ENCODE data around the gene DNAJC18. TPM values are rescaled to one million over a fixed set of nuclear protein-coding genes. Genes with fewer than 3 reads are reported as not detected.

Gene DNAJC18
- total and polyA plus RNA-seq, 2 of the 8 experiments (the other 6 are each of a cell fraction or from before 2014, with no cell fraction given) = 7.8 to 29.2 TPM

- no peak for DNase-seq (ENCODE audit: low read depth in 1 of 2, low spot score in 2 of 2)
- Histone ChIP-seq H2BK120ac (replicated peaks; ENCODE audit: low read depth, low read length) (no peak overlapping the region), H2AFZ (ENCODE audit: low read length) (no peak overlapping the region), H4K91ac (replicated peaks; ENCODE audit: insufficient read length, low read length) (no peak overlapping the region), H4K5ac (ENCODE audit: insufficient read length, low read depth, low read length) (no peak overlapping the region), H4K20me1 (replicated peaks in 1 of 2; ENCODE audit: control insufficient read depth in 1 of 2, insufficient read depth in 2 of 2, low read length in 2 of 2) (peaks cover 0 to 1% of the 10 kb centered on the region in 2 experiments), H2BK12ac (ENCODE audit: low read depth, low read length) (no peak overlapping the region), H3K23me2 (ENCODE audit: low read depth, low read length) (peaks cover 4% of the 10 kb centered on the region; the same call in 1 of the 2 replicates), H4K8ac (ENCODE audit: extremely low read depth, insufficient read depth, low read length) (no peak overlapping the region), H2BK20ac (ENCODE audit: low read length) (no peak overlapping the region), H3K56ac (replicated peaks; ENCODE audit: insufficient read length, low read depth, low read length) (no peak overlapping the region), H3K27me3 (replicated peaks in 1 of 4; ENCODE audit: control insufficient read depth in 3 of 4, extremely low read depth in 1 of 4, insufficient read depth in 3 of 4, low read length in 3 of 4) (0 out of 7 replicates have a peak, but pooled peaks cover 0 to 4% (median 0%) of the 10 kb centered on the region in 4 experiments), H3K36me3 (ENCODE audit: control insufficient read depth in 2 of 4, insufficient read depth in 4 of 4, low read length in 3 of 4) (no peaks in the 10 kb centered on the region), H2BK15ac (ENCODE audit: low read length) (no peak overlapping the region), H3K79me1 (ENCODE audit: low read depth, low read length) (no peaks in the 10 kb centered on the region), H3K9me3 (ENCODE audit: insufficient read depth in 2 of 2, low read depth in 1 of 2, low read length in 1 of 2) (no peaks in the 10 kb centered on the region), H3K27ac (ENCODE audit: low read depth, low read length) (no peak overlapping the region), H3K4ac (replicated peaks; ENCODE audit: insufficient read length, low read depth, low read length) (no peak overlapping the region), H3K14ac (ENCODE audit: insufficient read length) (no peak overlapping the region), H3K9ac (replicated peaks in 1 of 4; ENCODE audit: extremely low read depth in 1 of 4, low read depth in 3 of 4, low read length in 3 of 4) (no peak overlapping the region), H2AK5ac (ENCODE audit: low read depth, low read length) (no peak overlapping the region), H3K4me3 (ENCODE audit: extremely low read depth in 1 of 4, insufficient read depth in 2 of 4, low read depth in 3 of 4, low read length in 4 of 4) (no peak overlapping the region), H3K4me2 (ENCODE audit: insufficient read depth in 1 of 2, low read depth in 2 of 2, low read length in 2 of 2) (no peak overlapping the region), H3K4me1 (replicated peaks in 1 of 4; ENCODE audit: control insufficient read depth in 3 of 4, insufficient read depth in 4 of 4, low read length in 3 of 4) (peaks cover 0 to 8% (median 4%) of the 10 kb centered on the region in 4 experiments; a peak in 6 of 7 replicates), H2BK5ac (ENCODE audit: low read depth, low read length) (no peak overlapping the region), H3K18ac (ENCODE audit: extremely low read depth, low read length) (no peak overlapping the region), H3K79me2 (ENCODE audit: control insufficient read depth in 1 of 2, insufficient read depth in 2 of 2, low read length in 2 of 2) (no peaks in the 10 kb centered on the region; a peak in 2 of 4 replicates), H3K23ac (ENCODE audit: insufficient read length) (no peak overlapping the region)
- FAIRE-seq = no peak
- no peak for TF ChIP-seq CEBPB (IDR thresholded peaks at IDR 0.05; ENCODE audit: low read depth, low read length)
- TF ChIP-seq CBX5 (IDR thresholded peaks at IDR 0.05; ENCODE audit: low read depth, low read length) = no peak
- no peak for TF ChIP-seq SIX5 (IDR thresholded peaks at IDR 0.05; ENCODE audit: low read depth, low read length)
- no peak for TF ChIP-seq ASH2L (IDR thresholded peaks at IDR 0.05; ENCODE audit: low read length)
- CTCF ChIA-PET (ENCODE audit: partially characterized antibody) = interaction anchor here (0.6 to 8.2 kb wide), 13 partner anchors 11 to 370 kb away, joined by 3 to 69 read pairs (median 4); partner anchors contain the start of gene DNAJC18
- WGBS, 2 experiments (ENCODE audit: extremely low coverage in 1 of 2, insufficient coverage in 1 of 2, insufficient read length in 1 of 2, insufficient replicate concordance in 2 of 2, low coverage in 1 of 2, low lambda C conversion rate in 2 of 2, missing lambda C conversion rate in 1 of 2) = 94% methylated on average over 2 of the region's 2 CpGs; no CpG with 5 or more reads in 1 of the 2 experiments
- POLR2A ChIA-PET (ENCODE audit: partially characterized antibody) = interaction anchor here (1.3 to 1.7 kb wide), 4 partner anchors 9 to 66 kb away, joined by 3 to 4 read pairs (median 4); no protein-coding TSS in a partner anchor
Measured at GRCh38 chr5:139406963-139407362, 32.4 kb downstream of the DNAJC18 start.
